Gastrocnemius medialis (tissue), 4 donors: ENCODE measurements around the gene TBCCD1.

ENCODE experiments used
- POLR2A ChIP-seq, 2 donors: fragments of 450-650 bp; IDR thresholded peaks; one replicate each; pipeline ENCODE4 v1.6.1; 2017; ENCODE audit warnings: antibody characterized with exemption in 2 of 2, mild to moderate bottlenecking in 2 of 2, moderate library complexity in 2 of 2
- TF ChIP-seq, protein P1 (sequence below), 5 experiments: fragments of 450-650 bp in 3 of 5; fragments of 200-600 bp in 2 of 5; sonication (generic) in 2 of 5; IDR thresholded peaks in 4 of 5; conservative IDR thresholded peaks in 1 of 5; 1 replicate in 4 of 5; 2 replicates in 1 of 5; pipeline ENCODE4 v1.5.1; 2016 to 2019; ENCODE audit warnings: antibody characterized with exemption in 5 of 5, mild to moderate bottlenecking in 3 of 5, moderate library complexity in 3 of 5

- peak; percentile 91 for TF ChIP-seq POLR2A (IDR thresholded peaks at IDR 0.05)
- TF ChIP-seq, protein P1, sequence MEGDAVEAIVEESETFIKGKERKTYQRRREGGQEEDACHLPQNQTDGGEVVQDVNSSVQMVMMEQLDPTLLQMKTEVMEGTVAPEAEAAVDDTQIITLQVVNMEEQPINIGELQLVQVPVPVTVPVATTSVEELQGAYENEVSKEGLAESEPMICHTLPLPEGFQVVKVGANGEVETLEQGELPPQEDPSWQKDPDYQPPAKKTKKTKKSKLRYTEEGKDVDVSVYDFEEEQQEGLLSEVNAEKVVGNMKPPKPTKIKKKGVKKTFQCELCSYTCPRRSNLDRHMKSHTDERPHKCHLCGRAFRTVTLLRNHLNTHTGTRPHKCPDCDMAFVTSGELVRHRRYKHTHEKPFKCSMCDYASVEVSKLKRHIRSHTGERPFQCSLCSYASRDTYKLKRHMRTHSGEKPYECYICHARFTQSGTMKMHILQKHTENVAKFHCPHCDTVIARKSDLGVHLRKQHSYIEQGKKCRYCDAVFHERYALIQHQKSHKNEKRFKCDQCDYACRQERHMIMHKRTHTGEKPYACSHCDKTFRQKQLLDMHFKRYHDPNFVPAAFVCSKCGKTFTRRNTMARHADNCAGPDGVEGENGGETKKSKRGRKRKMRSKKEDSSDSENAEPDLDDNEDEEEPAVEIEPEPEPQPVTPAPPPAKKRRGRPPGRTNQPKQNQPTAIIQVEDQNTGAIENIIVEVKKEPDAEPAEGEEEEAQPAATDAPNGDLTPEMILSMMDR (IDR thresholded peaks at IDR 0.05 in 4 of 5, conservative IDR thresholded peaks at IDR 0.05 in 1 of 5): no peak
Observed at GRCh38 chr3:186567072-186567921, at the start of gene TBCCD1.
